GM23338 (cell line): ENCODE data around the gene PLEKHN1.

Experiments used
- CREB1 ChIP-seq: fragments of 250-450 bp; sonication (Bioruptor Pico); IDR thresholded peaks from 2 replicates; pipeline ENCODE4 v1.5.0; 2020; ENCODE audit warnings: low read depth, mild to moderate bottlenecking, moderate library complexity
- CTCF ChIP-seq, 2 experiments: fragments of 200-600 bp in 1 of 2; sonication (generic) in 1 of 2; conservative IDR thresholded peaks; 2 replicates each; pipeline versions ENCODE4 v1.5.1 to v1.6.1; 2016 to 2017; ENCODE audit warnings: antibody characterized with exemption in 2 of 2, low read depth in 2 of 2, mild to moderate bottlenecking in 2 of 2, moderate library complexity in 1 of 2
- EZH2 ChIP-seq: fragments of 200-600 bp; sonication (generic); IDR thresholded peaks from one replicate; pipeline ENCODE4 v1.8.0; 2017; ENCODE audit warnings: antibody characterized with exemption, mild to moderate bottlenecking, low read depth; ENCODE audit not compliant: unreplicated experiment
- EZH2phosphoT487 ChIP-seq: fragments of 200-600 bp; sonication (generic); IDR thresholded peaks from one replicate; pipeline ENCODE4 v1.8.1; 2018; ENCODE audit warnings: antibody characterized with exemption; ENCODE audit not compliant: unreplicated experiment
- JUNB ChIP-seq: IDR thresholded peaks from one replicate; pipeline ENCODE4 v1.6.1; 2016; ENCODE audit warnings: antibody characterized with exemption; ENCODE audit not compliant: unreplicated experiment
- NANOG ChIP-seq: IDR thresholded peaks from 2 replicates; pipeline ENCODE4 v1.6.1; 2016; ENCODE audit warnings: antibody characterized with exemption, borderline replicate concordance
- POLR2AphosphoS5 ChIP-seq: IDR thresholded peaks from 2 replicates; pipeline ENCODE4 v1.6.1; 2016; ENCODE audit warnings: antibody characterized with exemption, low read depth
- STAT1 ChIP-seq: IDR thresholded peaks from one replicate; pipeline ENCODE4 v1.6.1; 2016; ENCODE audit warnings: antibody characterized with exemption; ENCODE audit not compliant: unreplicated experiment
- ZNF114 ChIP-seq: fragments of 250-450 bp; sonication (Bioruptor Pico); IDR thresholded peaks from 2 replicates; pipeline ENCODE4 v1.5.0; 2020; ENCODE audit warnings: mild to moderate bottlenecking, moderate library complexity
- ZNF331 ChIP-seq: fragments of 250-450 bp; sonication (Bioruptor Pico); IDR thresholded peaks from 2 replicates; pipeline ENCODE4 v1.5.0; 2020; ENCODE audit warnings: low read depth, mild to moderate bottlenecking, moderate library complexity
- TF ChIP-seq, protein P1 (sequence below): IDR thresholded peaks from 2 replicates; pipeline ENCODE4 v1.6.1; 2016; ENCODE audit warnings: antibody characterized with exemption
- TF ChIP-seq, protein P2 (sequence below): IDR thresholded peaks from one replicate; pipeline ENCODE4 v1.6.1; 2018; ENCODE audit warnings: antibody characterized with exemption; ENCODE audit not compliant: unreplicated experiment

DNA sequence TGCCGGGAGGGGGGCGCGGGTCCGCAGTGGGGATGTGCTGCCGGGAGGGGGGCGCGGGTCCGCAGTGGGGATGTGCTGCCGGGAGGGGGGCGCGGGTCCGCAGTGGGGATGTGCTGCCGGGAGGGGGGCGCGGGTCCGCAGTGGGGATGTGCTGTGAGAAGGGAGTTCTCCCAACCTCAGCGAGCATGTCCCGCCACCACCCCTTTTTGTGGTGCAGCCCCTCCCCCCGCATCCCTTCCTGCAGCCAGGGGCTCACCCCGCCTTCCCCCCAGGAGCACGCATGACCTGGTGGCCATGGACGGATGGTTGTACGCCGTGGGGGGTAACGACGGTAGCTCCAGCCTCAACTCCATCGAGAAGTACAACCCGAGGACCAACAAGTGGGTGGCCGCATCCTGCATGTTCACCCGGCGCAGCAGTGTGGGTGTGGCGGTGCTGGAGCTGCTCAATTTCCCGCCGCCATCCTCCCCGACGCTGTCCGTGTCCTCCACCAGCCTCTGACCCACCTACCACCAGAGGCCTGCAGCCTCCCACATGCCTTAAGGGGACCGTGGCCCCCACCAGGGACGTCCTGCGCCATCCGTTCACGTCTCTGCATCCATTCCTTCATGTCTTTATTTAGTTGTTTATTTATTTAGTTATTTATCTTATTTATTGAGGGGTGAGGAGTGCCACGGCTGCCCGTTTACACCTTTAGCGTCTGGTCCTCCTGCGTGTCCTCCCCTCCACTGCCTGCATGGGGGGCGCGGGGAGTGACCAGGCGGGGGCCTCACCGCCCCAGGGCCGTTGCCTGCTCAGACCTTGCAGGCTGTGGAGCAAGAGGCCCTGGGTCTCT lies 1.4 kb upstream of the PLEKHN1 start:
- TF ChIP-seq CTCF (conservative IDR thresholded peaks at IDR 0.05; ENCODE audit: low read depth in 2 of 2) (no peak), EZH2phosphoT487 (no peak), POLR2AphosphoS5 (no peak), EZH2 (no peak), NANOG (no peak), JUNB (no peak), CREB1 (CRISPR knock-in tag) (no peak), ZNF331 (CRISPR knock-in tag) (no peak), ZNF114 (CRISPR knock-in tag) (no peak), STAT1 (no peak)
- TF ChIP-seq, protein P1, sequence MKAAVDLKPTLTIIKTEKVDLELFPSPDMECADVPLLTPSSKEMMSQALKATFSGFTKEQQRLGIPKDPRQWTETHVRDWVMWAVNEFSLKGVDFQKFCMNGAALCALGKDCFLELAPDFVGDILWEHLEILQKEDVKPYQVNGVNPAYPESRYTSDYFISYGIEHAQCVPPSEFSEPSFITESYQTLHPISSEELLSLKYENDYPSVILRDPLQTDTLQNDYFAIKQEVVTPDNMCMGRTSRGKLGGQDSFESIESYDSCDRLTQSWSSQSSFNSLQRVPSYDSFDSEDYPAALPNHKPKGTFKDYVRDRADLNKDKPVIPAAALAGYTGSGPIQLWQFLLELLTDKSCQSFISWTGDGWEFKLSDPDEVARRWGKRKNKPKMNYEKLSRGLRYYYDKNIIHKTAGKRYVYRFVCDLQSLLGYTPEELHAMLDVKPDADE, result no peak
- TF ChIP-seq, protein P2, sequence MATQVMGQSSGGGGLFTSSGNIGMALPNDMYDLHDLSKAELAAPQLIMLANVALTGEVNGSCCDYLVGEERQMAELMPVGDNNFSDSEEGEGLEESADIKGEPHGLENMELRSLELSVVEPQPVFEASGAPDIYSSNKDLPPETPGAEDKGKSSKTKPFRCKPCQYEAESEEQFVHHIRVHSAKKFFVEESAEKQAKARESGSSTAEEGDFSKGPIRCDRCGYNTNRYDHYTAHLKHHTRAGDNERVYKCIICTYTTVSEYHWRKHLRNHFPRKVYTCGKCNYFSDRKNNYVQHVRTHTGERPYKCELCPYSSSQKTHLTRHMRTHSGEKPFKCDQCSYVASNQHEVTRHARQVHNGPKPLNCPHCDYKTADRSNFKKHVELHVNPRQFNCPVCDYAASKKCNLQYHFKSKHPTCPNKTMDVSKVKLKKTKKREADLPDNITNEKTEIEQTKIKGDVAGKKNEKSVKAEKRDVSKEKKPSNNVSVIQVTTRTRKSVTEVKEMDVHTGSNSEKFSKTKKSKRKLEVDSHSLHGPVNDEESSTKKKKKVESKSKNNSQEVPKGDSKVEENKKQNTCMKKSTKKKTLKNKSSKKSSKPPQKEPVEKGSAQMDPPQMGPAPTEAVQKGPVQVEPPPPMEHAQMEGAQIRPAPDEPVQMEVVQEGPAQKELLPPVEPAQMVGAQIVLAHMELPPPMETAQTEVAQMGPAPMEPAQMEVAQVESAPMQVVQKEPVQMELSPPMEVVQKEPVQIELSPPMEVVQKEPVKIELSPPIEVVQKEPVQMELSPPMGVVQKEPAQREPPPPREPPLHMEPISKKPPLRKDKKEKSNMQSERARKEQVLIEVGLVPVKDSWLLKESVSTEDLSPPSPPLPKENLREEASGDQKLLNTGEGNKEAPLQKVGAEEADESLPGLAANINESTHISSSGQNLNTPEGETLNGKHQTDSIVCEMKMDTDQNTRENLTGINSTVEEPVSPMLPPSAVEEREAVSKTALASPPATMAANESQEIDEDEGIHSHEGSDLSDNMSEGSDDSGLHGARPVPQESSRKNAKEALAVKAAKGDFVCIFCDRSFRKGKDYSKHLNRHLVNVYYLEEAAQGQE, result no peak
